HG03025 (cell line): ENCODE results near the gene PDGFA.

Experiments used
- ATAC-seq: cut with Tn5 transposase; IDR thresholded peaks from one replicate; pipeline ENCODE4 v1.9.1; 2021; ENCODE audit warnings: mild to moderate bottlenecking, moderate library complexity; ENCODE audit not compliant: unreplicated experiment, low FRiP score

Gene PDGFA

DNA sequence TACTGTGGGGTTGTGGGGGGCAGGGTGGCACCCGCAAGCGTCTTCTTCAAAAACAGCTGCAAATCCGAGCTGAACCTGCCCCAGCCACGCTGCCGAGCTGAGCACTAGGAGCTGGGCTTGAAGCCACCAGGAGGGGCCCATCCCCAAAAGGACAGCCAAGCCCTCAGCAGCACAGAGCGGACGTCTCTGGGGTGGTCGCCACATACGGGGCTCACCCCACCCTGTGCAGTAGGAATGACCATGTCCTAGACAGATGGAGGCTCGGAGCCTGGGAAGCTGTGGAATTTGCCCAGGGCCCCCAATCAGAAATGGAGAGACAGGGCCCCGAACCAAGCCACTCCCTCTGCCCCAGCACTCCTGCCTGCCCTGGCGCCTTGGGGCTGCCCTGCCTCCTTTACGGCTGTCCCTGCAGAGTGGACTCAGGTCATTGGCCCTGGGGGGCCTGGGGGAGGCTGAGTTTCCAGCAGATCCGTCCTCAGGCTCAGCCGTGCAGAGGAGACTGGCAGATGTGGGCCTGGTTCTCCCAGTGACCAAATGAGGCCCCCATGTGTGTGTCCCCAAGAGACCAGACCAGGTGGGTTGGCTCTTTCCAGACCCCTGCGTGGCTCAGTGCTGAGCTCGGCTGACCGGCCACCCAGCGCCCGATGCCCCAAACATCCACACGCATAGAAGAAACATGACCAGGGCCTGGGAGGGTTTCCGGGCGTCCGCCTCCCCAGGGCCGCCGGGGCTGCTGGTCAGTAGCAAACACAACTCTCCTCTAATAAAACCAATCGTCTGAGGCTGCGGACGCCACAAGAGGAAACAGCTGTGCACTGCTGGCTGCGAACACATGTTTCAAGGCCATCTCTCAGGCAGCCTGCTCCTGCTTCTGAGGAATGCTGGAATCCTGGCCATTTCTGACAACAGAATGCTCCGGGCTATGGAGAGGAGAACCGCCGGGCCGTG, 54.9 kb downstream of the PDGFA start:
- no peak for ATAC-seq

DNA sequence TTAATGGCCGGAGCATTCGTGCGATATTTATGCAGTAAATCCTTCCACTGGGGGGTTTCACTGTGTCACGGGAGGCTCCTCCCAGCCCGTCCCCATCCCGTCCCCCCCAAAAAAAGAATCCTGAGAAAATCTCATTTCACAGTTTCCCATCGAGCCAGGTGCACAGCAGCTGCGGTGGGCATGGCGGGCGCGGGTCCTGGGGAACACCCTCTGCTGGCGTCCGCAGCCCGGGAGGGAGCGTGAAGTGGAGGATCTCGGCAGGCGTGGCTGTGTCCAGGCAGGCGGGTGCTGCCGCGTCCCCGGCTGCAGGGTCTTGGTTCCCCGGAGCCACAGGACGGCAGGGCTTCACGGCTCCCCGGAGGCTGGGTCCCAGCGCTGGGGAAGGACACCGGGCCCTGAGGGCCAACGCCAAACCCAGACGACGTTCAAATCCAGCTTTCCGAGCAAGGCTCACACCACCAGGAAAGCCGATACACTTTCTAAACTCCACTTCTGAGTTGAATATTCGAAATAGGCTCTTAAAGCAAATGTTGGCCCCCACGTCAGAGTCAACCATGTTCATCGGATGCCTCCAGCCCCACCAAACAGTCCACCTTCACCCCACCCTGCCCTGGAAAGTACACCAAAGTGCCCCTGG, 55.7 kb downstream of the PDGFA start:
- no peak for ATAC-seq

DNA sequence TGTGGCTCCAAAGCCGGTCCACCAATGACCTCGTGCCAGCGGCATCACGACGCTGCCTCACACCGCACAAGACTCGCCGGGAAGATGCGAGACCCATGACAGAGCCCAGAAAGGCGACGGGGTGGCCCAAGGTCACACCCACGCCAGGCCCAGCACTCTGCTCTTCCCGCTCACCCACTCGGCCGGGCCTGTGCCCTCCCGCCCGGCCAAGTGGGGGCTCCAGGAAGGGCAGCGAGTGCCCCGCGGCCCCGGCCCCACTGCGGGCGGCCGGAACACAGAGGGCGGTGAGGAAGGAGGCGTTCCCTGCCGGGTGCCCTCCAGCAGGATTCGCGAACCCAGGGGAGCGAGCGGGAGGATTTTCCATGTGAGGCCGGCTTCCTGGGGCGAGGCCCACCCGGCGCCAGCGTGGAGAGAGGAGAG, 56.3 kb downstream of the PDGFA start:
- ATAC-seq = no peak

DNA sequence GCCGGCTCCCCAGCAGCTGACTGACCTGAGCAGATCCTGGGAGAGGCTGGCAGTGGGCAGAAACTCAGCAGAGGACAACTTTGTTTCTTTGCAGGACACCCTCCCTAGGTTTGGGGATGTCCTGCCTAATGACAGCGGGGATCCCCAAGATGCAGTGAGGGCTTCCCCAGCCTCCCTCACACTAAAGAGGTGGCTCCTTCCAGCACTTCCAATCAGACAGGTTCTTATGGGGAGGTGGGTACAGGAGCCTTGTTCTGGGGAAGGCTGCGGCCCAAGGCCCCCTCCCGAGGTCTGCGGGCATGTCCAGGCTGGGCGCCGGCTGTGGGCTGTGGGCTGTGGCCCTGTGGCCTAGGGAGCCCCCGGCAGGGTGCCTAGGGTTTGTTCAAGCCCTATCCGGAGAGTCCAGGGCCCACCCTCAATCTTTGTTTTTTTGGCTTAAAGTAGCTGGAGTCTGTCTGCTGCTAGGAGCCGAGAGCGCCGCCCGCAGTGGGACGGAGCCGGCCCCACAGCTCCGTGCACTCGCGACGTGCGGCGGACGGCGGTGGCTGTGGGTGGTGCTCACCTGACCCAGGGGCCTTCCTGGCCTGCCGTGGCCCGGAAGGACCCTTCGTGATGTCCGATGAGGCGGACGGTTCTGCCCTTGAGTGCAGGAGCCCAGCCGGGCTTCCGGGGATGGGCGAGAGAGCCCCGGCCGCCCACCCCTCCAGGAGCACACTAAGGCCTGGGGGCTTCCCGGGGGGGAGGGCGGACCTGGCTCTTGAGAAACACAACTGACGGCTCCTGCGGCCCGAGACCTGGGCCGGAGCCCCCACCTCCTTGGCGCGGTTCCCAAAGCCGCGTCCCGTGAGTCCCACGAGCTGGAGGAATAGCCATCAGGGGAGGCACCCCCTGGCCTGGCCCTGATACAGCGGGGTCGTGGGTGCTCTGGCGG, 57.2 kb downstream of the PDGFA start:
- no peak for ATAC-seq

GRCh38 chr7:461453-462172, 58.0 kb downstream of the PDGFA start:
- no peak for ATAC-seq

DNA sequence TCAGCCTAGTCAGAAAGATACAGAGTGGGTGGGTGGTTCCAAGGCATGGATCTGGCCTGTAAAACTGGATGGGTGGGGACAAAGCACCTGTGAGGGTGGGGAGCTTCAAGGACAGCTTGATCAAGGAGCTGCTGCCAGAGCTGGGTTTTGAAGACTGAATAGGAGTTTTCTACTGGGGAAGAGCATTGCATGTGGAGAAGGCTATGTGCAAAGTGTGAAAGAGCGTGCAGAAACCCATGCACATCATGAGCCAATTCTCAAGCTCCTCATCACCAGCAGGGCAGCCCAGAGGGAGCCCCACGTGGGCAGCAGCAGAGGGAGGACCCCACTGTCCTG, 58.6 kb downstream of the PDGFA start:
- ATAC-seq = no peak

DNA sequence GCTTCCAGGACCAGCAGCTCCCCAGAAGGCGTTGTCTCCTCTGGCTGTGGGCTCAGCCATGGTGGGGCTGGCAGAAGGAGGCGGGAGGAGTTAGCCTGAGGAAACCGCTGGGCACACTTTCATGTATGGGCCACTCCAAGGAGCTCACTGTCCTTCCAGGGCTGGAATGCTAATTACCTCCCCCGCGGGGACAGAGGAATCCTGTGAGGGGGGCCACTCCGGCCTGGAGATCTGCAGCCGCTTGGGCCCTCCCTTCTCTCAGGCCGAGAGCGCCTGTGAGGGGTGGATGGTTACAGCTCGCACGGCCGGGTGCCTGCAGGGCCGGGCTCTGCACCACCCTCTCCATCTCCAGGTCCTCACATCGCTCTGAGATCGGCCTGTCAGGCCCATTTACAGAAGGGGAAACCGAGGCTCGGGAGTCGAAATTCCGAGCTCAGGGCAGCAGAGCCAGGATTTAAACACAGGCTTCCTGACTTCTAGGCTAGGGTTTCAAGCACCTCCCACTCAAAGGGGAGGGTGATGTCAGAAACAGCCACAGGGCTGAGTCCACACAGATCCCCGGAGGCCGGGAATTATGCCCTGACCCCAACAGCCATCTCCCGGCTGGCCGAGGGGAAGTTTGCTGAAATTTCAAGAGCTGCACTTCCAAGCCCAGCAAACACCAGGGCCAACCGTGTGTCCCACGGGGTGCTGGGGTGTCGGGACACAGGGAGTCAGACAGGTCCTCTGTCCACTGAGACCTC, 59.1 kb downstream of the PDGFA start:
- no peak for ATAC-seq

DNA sequence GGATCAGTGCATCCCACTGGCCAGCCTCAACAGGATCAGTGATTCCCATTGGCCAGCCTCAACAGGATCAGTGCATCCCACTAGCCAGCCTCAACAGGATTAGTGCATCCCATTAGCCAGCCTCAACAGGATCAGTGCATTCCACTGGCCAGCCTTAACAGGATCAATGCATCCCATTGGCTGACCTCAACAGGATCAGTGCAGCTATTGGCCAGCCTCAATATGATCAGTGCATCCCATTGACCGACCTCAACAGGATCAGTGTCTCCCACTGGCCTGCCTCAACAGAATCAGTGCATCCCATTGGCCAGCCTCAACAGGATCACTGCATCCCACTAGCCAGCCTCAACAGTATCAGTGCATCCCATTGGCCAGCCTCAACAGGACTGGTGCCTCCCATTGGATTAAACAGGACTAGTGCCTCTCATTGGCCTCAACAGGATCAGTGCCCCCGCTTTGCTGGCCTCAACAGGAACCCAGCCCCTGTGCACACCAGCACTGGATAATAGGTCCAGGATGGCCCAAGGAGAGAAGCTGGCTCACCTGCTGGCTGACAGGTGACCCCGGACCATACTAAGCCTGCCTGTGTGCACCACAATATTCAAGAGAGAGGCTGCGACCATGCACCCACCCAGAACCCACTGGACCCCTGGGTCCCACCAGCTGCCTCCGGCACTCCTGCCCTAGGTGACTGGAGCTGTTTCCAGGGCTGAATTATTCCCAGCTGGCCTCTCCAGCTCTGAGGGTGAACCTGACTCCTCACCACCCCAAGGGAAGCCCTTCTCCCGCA, 59.9 kb downstream of the PDGFA start:
- ATAC-seq = no peak

- ATAC-seq = no peak
Observed at GRCh38 chr7:458511-459245, 61.0 kb downstream of the PDGFA start.

- ATAC-seq = no peak
Observed at GRCh38 chr7:457814-458510, 61.7 kb downstream of the PDGFA start.

- ATAC-seq = no peak
Observed at GRCh38 chr7:455110-455928, 64.3 kb downstream of the PDGFA start.

GRCh38 chr7:454356-455109, 65.1 kb downstream of the PDGFA start:
- ATAC-seq = no peak

DNA sequence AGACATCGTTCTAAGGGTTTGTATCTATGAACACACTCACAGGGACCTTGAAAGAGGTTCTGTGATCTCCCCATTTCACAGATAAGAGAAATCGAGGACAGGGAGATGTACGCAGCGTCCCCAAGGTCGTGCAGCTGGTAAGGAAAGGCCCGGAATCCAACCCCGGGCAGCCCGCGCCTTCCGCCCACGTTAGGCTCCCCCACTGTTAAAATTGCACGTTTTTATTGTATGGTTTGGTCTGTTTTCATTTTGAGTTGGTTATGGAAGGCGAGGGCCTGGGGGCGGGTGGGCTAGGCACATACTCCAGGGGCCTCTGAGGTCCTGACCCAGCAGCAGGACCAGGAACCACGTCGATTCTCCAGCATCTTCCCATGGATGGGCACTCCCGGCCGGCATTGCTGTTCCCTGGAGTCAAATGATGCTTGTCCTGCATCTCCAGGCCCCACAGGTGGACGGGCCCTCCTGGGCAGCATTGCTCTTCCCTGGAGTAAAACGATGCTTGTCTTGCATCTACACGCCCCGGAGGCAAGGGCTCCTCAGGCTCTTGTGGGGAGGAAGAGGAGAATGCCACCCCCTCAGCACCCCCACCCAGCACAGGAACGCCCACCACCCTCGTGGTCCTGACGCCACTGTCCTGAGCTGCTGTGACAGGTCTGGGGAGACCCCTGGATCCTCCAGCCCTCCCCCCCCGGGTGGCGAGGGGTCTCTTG, 65.9 kb downstream of the PDGFA start:
- no peak for ATAC-seq

- no peak for ATAC-seq
Observed at GRCh38 chr7:452791-453455, 66.7 kb downstream of the PDGFA start.

DNA sequence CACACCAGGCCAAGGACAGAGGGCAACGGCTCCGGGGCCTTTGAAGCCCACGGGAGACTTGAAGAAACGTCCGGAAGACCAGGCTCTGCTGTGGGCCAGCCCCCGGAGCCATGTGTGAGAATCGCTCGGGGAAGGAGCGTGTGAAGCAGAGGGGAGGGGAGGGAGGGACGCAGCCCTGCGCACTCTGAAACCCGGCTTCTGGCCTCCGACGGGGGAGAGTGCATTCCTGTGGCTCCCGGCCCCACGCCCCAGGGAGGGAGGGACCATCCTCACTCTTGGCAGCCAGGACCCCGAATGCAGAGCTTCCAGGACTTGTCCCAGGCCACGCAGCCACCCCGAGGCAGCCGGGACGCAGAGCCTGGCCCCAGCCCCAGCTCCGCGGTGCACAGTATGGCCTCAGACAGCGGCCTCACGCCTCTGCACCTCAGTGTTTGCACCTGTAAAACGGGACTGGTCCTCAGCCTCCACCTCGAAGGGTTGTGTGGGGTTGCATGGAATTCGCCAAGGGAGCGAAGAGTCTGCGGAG, 67.4 kb downstream of the PDGFA start:
- no peak for ATAC-seq
